HCT116 (cell line): ENCODE results near the gene LYSMD3.

Experiments
- EZH2 ChIP-seq: fragments of 200-600 bp; sonication (generic); IDR thresholded peaks from 2 replicates; pipeline ENCODE4 v1.6.1; 2017; ENCODE audit warnings: antibody characterized with exemption, mixed run types
- EZH2phosphoT487 ChIP-seq: fragments of 200-600 bp; IDR thresholded peaks from 2 replicates; pipeline ENCODE4 v1.6.1; 2018; ENCODE audit warnings: antibody characterized with exemption, borderline replicate concordance
- JUND ChIP-seq: IDR thresholded peaks from 2 replicates; pipeline ENCODE4 v1.6.1; 2012
- POLR2A ChIP-seq: IDR thresholded peaks from 2 replicates; pipeline ENCODE4 v1.7.0; 2011; ENCODE audit warnings: borderline replicate concordance; ENCODE audit not compliant: insufficient read depth, insufficient read length; ENCODE audit errors: extremely low read depth
- POLR2AphosphoS5 ChIP-seq: IDR thresholded peaks from 2 replicates; pipeline ENCODE4 v1.6.1; 2011; ENCODE audit warnings: mild to moderate bottlenecking, low read depth, low read length, moderate library complexity
- SP1 ChIP-seq: IDR thresholded peaks from 2 replicates; pipeline ENCODE4 v1.6.1; 2012; ENCODE audit warnings: low read depth
- ZNF274 ChIP-seq: fragments of 200-500 bp; sonication (Bioruptor generic); IDR thresholded peaks from 2 replicates; pipeline ENCODE4 v1.6.1; 2014; ENCODE audit warnings: mild to moderate bottlenecking, low read depth, low read length, inconsistent platforms
- TF ChIP-seq, protein P1 (sequence below), 3 experiments: fragments of 200-600 bp in 1 of 3; sonication (generic) in 1 of 3; IDR thresholded peaks in 2 of 3; conservative IDR thresholded peaks in 1 of 3; 2 replicates each; pipeline ENCODE4 v1.5.1; 2012 to 2017; ENCODE audit warnings: low read depth in 2 of 3, low read length in 2 of 3, antibody characterized with exemption in 1 of 3, borderline replicate concordance in 1 of 3, control low read depth in 1 of 3, mild to moderate bottlenecking in 1 of 3, mixed read lengths in 1 of 3, mixed run types in 1 of 3, moderate library complexity in 1 of 3; ENCODE audit not compliant: insufficient read depth in 1 of 3
- TF ChIP-seq, protein P2 (sequence below): IDR thresholded peaks from 2 replicates; pipeline ENCODE4 v1.6.1; 2012

- TF ChIP-seq, protein P1, sequence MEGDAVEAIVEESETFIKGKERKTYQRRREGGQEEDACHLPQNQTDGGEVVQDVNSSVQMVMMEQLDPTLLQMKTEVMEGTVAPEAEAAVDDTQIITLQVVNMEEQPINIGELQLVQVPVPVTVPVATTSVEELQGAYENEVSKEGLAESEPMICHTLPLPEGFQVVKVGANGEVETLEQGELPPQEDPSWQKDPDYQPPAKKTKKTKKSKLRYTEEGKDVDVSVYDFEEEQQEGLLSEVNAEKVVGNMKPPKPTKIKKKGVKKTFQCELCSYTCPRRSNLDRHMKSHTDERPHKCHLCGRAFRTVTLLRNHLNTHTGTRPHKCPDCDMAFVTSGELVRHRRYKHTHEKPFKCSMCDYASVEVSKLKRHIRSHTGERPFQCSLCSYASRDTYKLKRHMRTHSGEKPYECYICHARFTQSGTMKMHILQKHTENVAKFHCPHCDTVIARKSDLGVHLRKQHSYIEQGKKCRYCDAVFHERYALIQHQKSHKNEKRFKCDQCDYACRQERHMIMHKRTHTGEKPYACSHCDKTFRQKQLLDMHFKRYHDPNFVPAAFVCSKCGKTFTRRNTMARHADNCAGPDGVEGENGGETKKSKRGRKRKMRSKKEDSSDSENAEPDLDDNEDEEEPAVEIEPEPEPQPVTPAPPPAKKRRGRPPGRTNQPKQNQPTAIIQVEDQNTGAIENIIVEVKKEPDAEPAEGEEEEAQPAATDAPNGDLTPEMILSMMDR (IDR thresholded peaks at IDR 0.05 in 2 of 3, conservative IDR thresholded peaks at IDR 0.05 in 1 of 3; ENCODE audit: borderline replicate concordance in 1 of 3, insufficient read depth in 1 of 3, low read depth in 2 of 3, low read length in 2 of 3): no peak
- TF ChIP-seq SP1 (no peak), EZH2 (no peak), POLR2A (no peak), EZH2phosphoT487 (no peak), POLR2AphosphoS5 (no peak), ZNF274 (no peak), JUND (no peak)
- TF ChIP-seq, protein P2, sequence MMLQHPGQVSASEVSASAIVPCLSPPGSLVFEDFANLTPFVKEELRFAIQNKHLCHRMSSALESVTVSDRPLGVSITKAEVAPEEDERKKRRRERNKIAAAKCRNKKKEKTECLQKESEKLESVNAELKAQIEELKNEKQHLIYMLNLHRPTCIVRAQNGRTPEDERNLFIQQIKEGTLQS: no peak
Measured at GRCh38 chr5:90571147-90571773, 41.9 kb upstream of the LYSMD3 start.
